Activated T-cell treated with anti-CD3 and anti-CD28 coated beads, Interleukin-2, amount 50 U/mL, for 1 hour (primary cell): ENCODE results near the gene MAP2K2.

Experiments used
- DNase-seq: peaks from one replicate; pipeline ENCODE4 v3.0.0-alpha.2; 2020

The MAP2K2 gene

GRCh38 chr19:4097501-4097900 lies 26.4 kb downstream of the MAP2K2 start:
- no peak for DNase-seq

- DNase-seq: no peak
Measured at GRCh38 chr19:4096049-4096892, 27.7 kb downstream of the MAP2K2 start.

GRCh38 chr19:4095488-4095844 lies 28.5 kb downstream of the MAP2K2 start:
- no peak for DNase-seq

GRCh38 chr19:4094761-4095487 lies 29.0 kb downstream of the MAP2K2 start:
- DNase-seq: no peak

GRCh38 chr19:4094291-4094690 lies 29.6 kb downstream of the MAP2K2 start:
- DNase-seq: no peak

- DNase-seq: no peak
Measured at GRCh38 chr19:4093643-4094175, 30.2 kb downstream of the MAP2K2 start.

GRCh38 chr19:4090356-4091220 lies 33.3 kb downstream of the MAP2K2 start:
- no peak for DNase-seq

GRCh38 chr19:4089946-4090345 lies 34.0 kb downstream of the MAP2K2 start:
- no peak for DNase-seq

- peak; percentile 55 for DNase-seq
Measured at GRCh38 chr19:4089400-4089908, 34.5 kb downstream of the MAP2K2 start.

GRCh38 chr19:4088975-4089374 lies 34.9 kb downstream of the MAP2K2 start:
- DNase-seq: no peak

GRCh38 chr19:4087787-4088679 lies 35.9 kb downstream of the MAP2K2 start:
- no peak for DNase-seq

- no peak for DNase-seq
Measured at GRCh38 chr19:4086411-4086867, 37.5 kb downstream of the MAP2K2 start.

- DNase-seq: no peak
Measured at GRCh38 chr19:4084547-4084877, 39.4 kb downstream of the MAP2K2 start.

- peak; percentile 28 for DNase-seq
Measured at GRCh38 chr19:4083677-4084546, 40.0 kb downstream of the MAP2K2 start.

- DNase-seq: no peak
Measured at GRCh38 chr19:4082172-4082571, 41.8 kb downstream of the MAP2K2 start.

- DNase-seq: no peak
Measured at GRCh38 chr19:4081441-4082129, 42.3 kb downstream of the MAP2K2 start.

- DNase-seq: no peak
Measured at GRCh38 chr19:4080473-4080872, 43.4 kb downstream of the MAP2K2 start.

GRCh38 chr19:4077800-4078684 lies 45.9 kb downstream of the MAP2K2 start:
- DNase-seq: peak; percentile 49

- DNase-seq: no peak
Measured at GRCh38 chr19:4077007-4077374, 46.9 kb downstream of the MAP2K2 start.
